H1 (cell line): ENCODE measurements around the gene DEPP1. TPM values are rescaled to one million over a fixed set of nuclear protein-coding genes. Genes with fewer than 3 reads are reported as not detected.

Source experiments
- EGR1 ChIP-seq: IDR thresholded peaks from 2 replicates; pipeline ENCODE4 v1.6.1; 2011; ENCODE audit warnings: low read depth, low read length, borderline replicate concordance
- RNF2 ChIP-seq: fragments of 200-900, 300-1000 bp; sonication (generic); IDR thresholded peaks from 2 replicates; pipeline ENCODE4 v1.7.1; 2016; ENCODE audit warnings: borderline replicate concordance, low read depth, mild to moderate bottlenecking, antibody characterized with exemption, low read length; ENCODE audit not compliant: poor library complexity, severe bottlenecking; ENCODE audit errors: missing control alignments
- SIRT6 ChIP-seq: IDR thresholded peaks from one replicate; pipeline ENCODE4 v1.7.1; 2012; ENCODE audit warnings: low read length, inconsistent platforms
- SIX5 ChIP-seq: IDR thresholded peaks from 2 replicates; pipeline ENCODE4 v1.6.1; 2011; ENCODE audit warnings: mild to moderate bottlenecking, low read depth, low read length
- TBP ChIP-seq: IDR thresholded peaks from 2 replicates; pipeline ENCODE4 v1.6.1; 2011; ENCODE audit warnings: low read depth, low read length, improper control_type of control experiment
- ZNF274 ChIP-seq: IDR thresholded peaks from 2 replicates; pipeline ENCODE4 v1.7.0; 2012; ENCODE audit warnings: low read length, borderline replicate concordance; ENCODE audit errors: extremely low read depth
- polyA plus RNA-seq, 7 experiments: library from polyadenylated mRNA; depleted of rRNA in 3 of 7; stranded (reverse) in 5 of 7; unstranded in 2 of 7; fragments of >200 nt in 5 of 7; fragments of 200-250 nt in 2 of 7; gene quantifications; 1 replicate in 5 of 7; 2 replicates in 1 of 7; 4 replicates in 1 of 7; pipeline versions ENCODE4 v1.2.1 to v1.2.3, GENCODE V29; 2011 to 2013; ENCODE audit warnings: missing spikeins in 2 of 7, mixed read lengths in 2 of 7
- total RNA-seq: library from RNA; stranded (reverse); fragmentation: NEBNext Ultra II Directional; extraction: Animal tissue kit (Norgen Biotek cat#: 25700); gene quantifications from 2 replicates; pipeline ENCODE4 v1.2.1, GENCODE V29; 2021
- TF ChIP-seq, protein P1 (sequence below): IDR thresholded peaks from 2 replicates; pipeline ENCODE4 v1.6.1; 2012; ENCODE audit warnings: low read length, inconsistent platforms

Gene DEPP1
- total and polyA plus RNA-seq, 2 of the 8 experiments (the other 6 are each of a cell fraction or from before 2014, with no cell fraction given), result 0.67 to 4.5 TPM

DNA sequence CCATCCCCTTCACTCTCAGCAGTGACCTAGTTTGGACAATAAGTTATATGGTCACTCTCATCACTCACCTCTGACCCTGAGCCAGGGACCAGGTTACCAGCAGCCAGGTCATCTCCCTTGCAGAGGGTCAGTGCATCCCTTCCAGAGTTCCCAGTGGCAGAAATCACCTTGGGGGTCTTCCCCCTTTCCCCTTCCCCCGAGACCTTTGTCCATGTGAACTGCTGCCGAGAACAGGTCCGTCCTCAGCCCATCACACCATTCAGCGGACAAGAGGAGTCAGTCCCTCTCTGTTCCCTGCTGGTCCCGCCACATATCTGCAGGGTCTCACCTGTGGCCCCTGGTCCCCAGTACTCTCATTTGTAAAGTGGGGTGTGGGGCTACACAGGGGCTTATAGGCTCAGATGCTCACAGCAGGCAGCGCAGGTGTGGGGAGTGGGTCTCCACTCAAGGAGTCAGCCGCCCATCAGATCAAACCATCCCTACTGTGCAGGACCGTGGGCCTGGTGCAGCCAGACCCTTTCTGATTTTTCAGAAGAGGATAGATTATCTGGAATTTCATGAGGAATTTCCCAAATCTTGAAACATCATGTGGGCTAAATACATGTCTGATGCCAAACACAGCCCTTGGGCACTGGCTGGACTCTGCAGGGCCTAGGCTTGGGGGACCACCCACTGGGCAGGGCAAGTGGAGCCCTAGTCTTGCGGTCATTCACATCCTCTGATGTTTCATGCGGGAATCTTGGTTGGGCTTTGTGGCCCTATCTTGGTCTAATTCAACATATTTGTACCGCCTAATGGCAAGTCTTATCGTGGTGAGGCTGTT, 6.5 kb downstream of the DEPP1 start (continued):
- TF ChIP-seq RNF2 (no peak), SIX5 (no peak), EGR1 (no peak), TBP (no peak), ZNF274 (no peak), SIRT6 (no peak)
- TF ChIP-seq, protein P1, sequence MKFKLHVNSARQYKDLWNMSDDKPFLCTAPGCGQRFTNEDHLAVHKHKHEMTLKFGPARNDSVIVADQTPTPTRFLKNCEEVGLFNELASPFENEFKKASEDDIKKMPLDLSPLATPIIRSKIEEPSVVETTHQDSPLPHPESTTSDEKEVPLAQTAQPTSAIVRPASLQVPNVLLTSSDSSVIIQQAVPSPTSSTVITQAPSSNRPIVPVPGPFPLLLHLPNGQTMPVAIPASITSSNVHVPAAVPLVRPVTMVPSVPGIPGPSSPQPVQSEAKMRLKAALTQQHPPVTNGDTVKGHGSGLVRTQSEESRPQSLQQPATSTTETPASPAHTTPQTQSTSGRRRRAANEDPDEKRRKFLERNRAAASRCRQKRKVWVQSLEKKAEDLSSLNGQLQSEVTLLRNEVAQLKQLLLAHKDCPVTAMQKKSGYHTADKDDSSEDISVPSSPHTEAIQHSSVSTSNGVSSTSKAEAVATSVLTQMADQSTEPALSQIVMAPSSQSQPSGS, result no peak
